MCF 10A (cell line): ENCODE results near the gene NCOR2. TPM values are rescaled to one million over a fixed set of nuclear protein-coding genes. Genes with fewer than 3 reads are reported as not detected.

Source experiments
- BruUV-seq: library from RNA; stranded (reverse); fragments of 400-500 nt; replicated peaks from 2 replicates; lab custom pipeline; 2021; lab: Mats Ljungman, UMichigan
- CTCF ChIA-PET: fragments of 300-600 bp; sonication (Branson Sonifier 250); formaldehyde crosslinking; extraction: SDS; loops from one replicate; lab custom pipeline; 2021; ENCODE audit warnings: antibody characterized with exemption, inconsistent platforms; lab: Yijun Ruan, JAX
- POLR2A ChIA-PET: fragments of 300-600, 350-650 bp; sonication (Branson Sonifier 250); formaldehyde crosslinking; extraction: SDS; loops from one replicate; lab custom pipeline; 2020; ENCODE audit warnings: antibody characterized with exemption, inconsistent platforms; lab: Yijun Ruan, JAX
- DNase-seq: peaks from one replicate; pipeline ENCODE4 v3.0.0-alpha.2; 2018; ENCODE audit not compliant: unreplicated experiment
- H3K27ac Mint-ChIP-seq: one replicate; pipeline ENCODE4 v1.8.0; 2022; ENCODE audit warnings: mild to moderate bottlenecking, low read depth, mixed read lengths; ENCODE audit not compliant: unreplicated experiment
- H3K27me3 Mint-ChIP-seq: one replicate; pipeline ENCODE4 v1.8.0; 2022; ENCODE audit warnings: mixed read lengths; ENCODE audit not compliant: insufficient read depth, unreplicated experiment
- H3K36me3 Mint-ChIP-seq: one replicate; pipeline ENCODE4 v1.8.0; 2022; ENCODE audit warnings: mild to moderate bottlenecking, moderate library complexity, mixed read lengths; ENCODE audit not compliant: insufficient read depth, unreplicated experiment
- H3K4me1 Mint-ChIP-seq: one replicate; pipeline ENCODE4 v1.8.0; 2022; ENCODE audit warnings: mixed read lengths; ENCODE audit not compliant: insufficient read depth, unreplicated experiment
- H3K4me3 Mint-ChIP-seq: one replicate; pipeline ENCODE4 v1.8.0; 2022; ENCODE audit warnings: mild to moderate bottlenecking, moderate library complexity, mixed read lengths; ENCODE audit not compliant: unreplicated experiment
- H3K9me3 Mint-ChIP-seq: one replicate; pipeline ENCODE4 v1.8.0; 2022; ENCODE audit warnings: mixed read lengths; ENCODE audit not compliant: unreplicated experiment
- CTCF ChIP-seq: fragments of 200-600 bp; IDR thresholded peaks from one replicate; pipeline ENCODE4 v1.8.0; 2022; ENCODE audit warnings: antibody characterized with exemption, mild to moderate bottlenecking; ENCODE audit not compliant: unreplicated experiment
- intact Hi-C: fragments of 100-400 bp; cut with micrococcal nuclease; formaldehyde crosslinking; loops from 2 replicates; pipeline ENCODE4 v1.14.1; 2022
- total RNA-seq: library from RNA; stranded (reverse); gene quantifications from 2 replicates; pipeline ENCODE4 v1.2.3, GENCODE V29; 2022

Gene NCOR2
- total RNA-seq, 1 experiment from 2014 or later = 145 TPM

GRCh38 chr12:124534776-124535740 is 32.4 kb downstream of the NCOR2 start:
- no peak for TF ChIP-seq CTCF
- peaks cover 15% of the 10 kb centered on the region for H3K4me1 Mint-ChIP-seq
- BruUV-seq = no TSS peak
- ChIA-PET CTCF (interaction anchor here (0.9 kb wide), 1 partner anchor 8 kb away, joined by 6 read pairs; no protein-coding TSS in a partner anchor), POLR2A (no interaction called here)
- DNase-seq = no peak
- no peak overlapping the region for H3K4me3 Mint-ChIP-seq
- H3K9me3 Mint-ChIP-seq = no peaks in the 10 kb centered on the region
- no peak overlapping the region for H3K27ac Mint-ChIP-seq
- H3K36me3 Mint-ChIP-seq = peaks cover 15% of the 10 kb centered on the region
- no peaks in the 10 kb centered on the region for H3K27me3 Mint-ChIP-seq
- intact Hi-C loops = no loop called here

- BruUV-seq = no TSS peak
- intact Hi-C loops = no loop called here
- Mint-ChIP-seq H3K4me3 (no peak overlapping the region), H3K27ac (no peak overlapping the region), H3K36me3 (peaks cover 12% of the 10 kb centered on the region), H3K4me1 (peaks cover 10% of the 10 kb centered on the region), H3K9me3 (no peaks in the 10 kb centered on the region), H3K27me3 (no peaks in the 10 kb centered on the region)
- no peak for DNase-seq
- no peak for TF ChIP-seq CTCF
- ChIA-PET CTCF (interaction anchor here (0.6 to 0.7 kb wide), 2 partner anchors 398 to 502 kb away, joined by 3 to 6 read pairs; no protein-coding TSS in a partner anchor), POLR2A (no interaction called here)
These were observed 34.0 kb downstream of the NCOR2 start for GRCh38 chr12:124533456-124533855.

- POLR2A ChIA-PET = no interaction called here
- Mint-ChIP-seq H3K36me3 (peaks cover 16% of the 10 kb centered on the region), H3K27me3 (no peaks in the 10 kb centered on the region), H3K4me3 (no peak overlapping the region), H3K9me3 (no peaks in the 10 kb centered on the region), H3K27ac (no peak overlapping the region), H3K4me1 (peaks cover 6% of the 10 kb centered on the region)
- intact Hi-C loops = no loop called here
- BruUV-seq = no TSS peak
- no peak for DNase-seq
- CTCF ChIA-PET = interaction anchor here (0.7 kb wide), 1 partner anchor 502 kb away, joined by 6 read pairs; no protein-coding TSS in a partner anchor
- no peak for TF ChIP-seq CTCF
These were observed 34.4 kb downstream of the NCOR2 start for GRCh38 chr12:124532967-124533366.

- no peaks in the 10 kb centered on the region for H3K27me3 Mint-ChIP-seq
- DNase-seq = no peak
- POLR2A ChIA-PET = no interaction called here
- peaks cover 21% of the 10 kb centered on the region for H3K36me3 Mint-ChIP-seq
- no peak for TF ChIP-seq CTCF
- H3K4me1 Mint-ChIP-seq = peaks cover 5% of the 10 kb centered on the region
- CTCF ChIA-PET = no interaction called here
- H3K4me3 Mint-ChIP-seq = no peak overlapping the region
- no peak overlapping the region for H3K27ac Mint-ChIP-seq
- H3K9me3 Mint-ChIP-seq = no peaks in the 10 kb centered on the region
- no TSS peak for BruUV-seq
- intact Hi-C loops = no loop called here
These were observed 35.1 kb downstream of the NCOR2 start for GRCh38 chr12:124532331-124532750.
